ENCODE data around the gene CCDC158. TPM values are rescaled to one million over a fixed set of nuclear protein-coding genes. Genes with fewer than 3 reads are reported as not detected.

Gene CCDC158
- total RNA-seq, 1 donor from 2014 or later: 0.74 TPM

- intact Hi-C loops (cut with DNase I): no loop called here
- H3K4me1 ChIP-seq: no peaks in the 10 kb centered on the region
- ATAC-seq: no peak
Measured at GRCh38 chr4:76441881-76442280, 20.9 kb upstream of the CCDC158 start.

GRCh38 chr4:76439491-76439890 is 18.6 kb upstream of the CCDC158 start:
- H3K9me3 ChIP-seq: no peaks in the 10 kb centered on the region
- TF ChIP-seq CTCF (IDR thresholded peaks at IDR 0.05): no peak
- H3K4me3 ChIP-seq: no peak overlapping the region
- no peak for DNase-seq
- no peaks in the 10 kb centered on the region for H3K27me3 ChIP-seq (ENCODE audit: low read depth)
- H3K27ac ChIP-seq: no peak overlapping the region
- H3K36me3 ChIP-seq: no peaks in the 10 kb centered on the region
- ATAC-seq: no peak
- intact Hi-C loops (cut with DNase I): loop anchor here (10.0 kb wide), 1 partner anchor 65 kb away; no protein-coding TSS in a partner anchor
- H3K4me1 ChIP-seq: no peaks in the 10 kb centered on the region

More at GRCh38 chr4:76441881-76442280, 20.9 kb upstream of the CCDC158 start:
- Histone ChIP-seq H3K27ac (no peak overlapping the region), H3K27me3 (ENCODE audit: low read depth) (no peaks in the 10 kb centered on the region), H3K4me3 (no peak overlapping the region), H3K9me3 (no peaks in the 10 kb centered on the region), H3K36me3 (no peaks in the 10 kb centered on the region)
- no peak for DNase-seq
- TF ChIP-seq CTCF (IDR thresholded peaks at IDR 0.05): no peak

GRCh38 chr4:76435528-76436319 is 14.8 kb upstream of the CCDC158 start:
- Histone ChIP-seq H3K27ac (peak overlapping the region; percentile 2), H3K4me1 (no peaks in the 10 kb centered on the region), H3K36me3 (no peaks in the 10 kb centered on the region), H3K4me3 (peak overlapping the region; percentile 30), H3K27me3 (ENCODE audit: low read depth) (no peaks in the 10 kb centered on the region), H3K9me3 (no peaks in the 10 kb centered on the region)
- no peak for TF ChIP-seq CTCF (IDR thresholded peaks at IDR 0.05)
- peak in 1 of 2 donors; percentile 46 for ATAC-seq
- no peak for DNase-seq
- intact Hi-C loops (cut with DNase I): loop anchor here (10.0 kb wide), 1 partner anchor 69 kb away; no protein-coding TSS in a partner anchor

GRCh38 chr4:76434901-76435527 is 14.1 kb upstream of the CCDC158 start, which contains the start of gene SHROOM3:
SHROOM3 (plus strand) TSS chr4:76435229; CDS start chr4:76436053, 824 bp downstream.
- ATAC-seq: peak; percentile 29 to 79
- Histone ChIP-seq H3K4me1 (no peaks in the 10 kb centered on the region), H3K36me3 (no peaks in the 10 kb centered on the region), H3K4me3 (peak within 1 kb of the TSS; percentile 30), H3K9me3 (no peaks in the 10 kb centered on the region), H3K27ac (peak within 1 kb of the TSS; percentile 2), H3K27me3 (ENCODE audit: low read depth) (no peaks in the 10 kb centered on the region)
- TF ChIP-seq CTCF (IDR thresholded peaks at IDR 0.05): no peak
- intact Hi-C loops (cut with DNase I): loop anchor here (10.0 kb wide), 1 partner anchor 70 kb away; no protein-coding TSS in a partner anchor
- DNase-seq: no peak

GRCh38 chr4:76430519-76431388 is 9.8 kb upstream of the CCDC158 start:
- TF ChIP-seq CTCF (IDR thresholded peaks at IDR 0.05): peak; percentile 67
- ATAC-seq (no peak), DNase-seq (no peak)
- no peaks in the 10 kb centered on the region for H3K9me3 ChIP-seq
- no peaks in the 10 kb centered on the region for H3K36me3 ChIP-seq
- intact Hi-C loops (cut with DNase I): loop anchor here (10.0 kb wide), 1 partner anchor 74 kb away; no protein-coding TSS in a partner anchor
- no peak overlapping the region for H3K4me3 ChIP-seq
- no peak overlapping the region for H3K27ac ChIP-seq
- no peaks in the 10 kb centered on the region for H3K4me1 ChIP-seq
- no peaks in the 10 kb centered on the region for H3K27me3 ChIP-seq (ENCODE audit: low read depth)
